GM12875 (cell line): ENCODE results near the gene CD81.

ENCODE experiments used
- H3K4me3 ChIP-seq: one replicate; pipeline ENCODE4 v1.5.1; 2011; ENCODE audit warnings: low read depth, low read length, control low read depth
- TF ChIP-seq, protein P1 (sequence below): IDR thresholded peaks from 2 replicates; pipeline ENCODE4 v1.5.1; 2011; ENCODE audit warnings: low read depth, mild to moderate bottlenecking, control low read depth, inconsistent platforms, low read length, moderate library complexity, borderline replicate concordance; ENCODE audit not compliant: insufficient read depth

CD81 gene

DNA sequence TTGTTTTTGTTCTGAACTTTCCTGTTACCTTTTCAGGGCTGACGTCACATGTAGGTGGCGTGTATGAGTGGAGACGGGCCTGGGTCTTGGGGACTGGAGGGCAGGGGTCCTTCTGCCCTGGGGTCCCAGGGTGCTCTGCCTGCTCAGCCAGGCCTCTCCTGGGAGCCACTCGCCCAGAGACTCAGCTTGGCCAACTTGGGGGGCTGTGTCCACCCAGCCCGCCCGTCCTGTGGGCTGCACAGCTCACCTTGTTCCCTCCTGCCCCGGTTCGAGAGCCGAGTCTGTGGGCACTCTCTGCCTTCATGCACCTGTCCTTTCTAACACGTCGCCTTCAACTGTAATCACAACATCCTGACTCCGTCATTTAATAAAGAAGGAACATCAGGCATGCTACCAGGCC is 19.9 kb downstream of the CD81 start:
- no peak overlapping the region for H3K4me3 ChIP-seq

DNA sequence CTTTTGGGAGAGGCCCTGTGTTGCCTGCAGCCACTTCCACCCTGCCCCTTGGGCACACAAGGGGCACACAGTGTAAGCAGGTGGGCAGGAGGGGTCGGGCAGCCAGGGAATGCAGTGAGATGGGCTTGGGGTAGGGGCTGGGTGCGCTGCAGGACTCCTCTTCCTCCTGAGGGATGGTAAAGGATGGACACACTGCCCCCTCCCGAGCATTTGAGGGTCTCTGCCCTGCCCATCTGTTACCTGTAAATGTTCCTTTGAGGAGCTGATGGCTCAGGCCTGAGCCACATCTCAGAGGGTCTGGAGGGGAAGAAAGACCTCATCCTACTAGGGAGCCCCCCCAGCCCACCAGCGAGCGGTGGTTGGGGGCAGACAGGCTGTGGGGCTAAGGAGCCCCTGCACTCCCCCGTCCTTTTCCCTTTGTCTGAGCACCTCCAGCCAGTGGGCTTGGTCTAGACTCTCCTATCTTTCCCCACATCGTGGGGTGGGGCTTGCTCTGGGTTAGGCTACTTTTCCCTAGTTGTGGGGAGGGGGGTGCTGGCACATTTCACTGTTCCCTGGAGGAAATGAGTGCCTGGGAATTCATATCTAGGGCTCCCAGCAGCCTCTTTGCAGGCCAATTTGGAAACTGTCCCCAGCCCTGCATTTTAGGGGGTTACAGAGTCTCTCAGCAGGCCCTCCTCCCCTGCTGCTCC is 21.7 kb downstream of the CD81 start:
- TF ChIP-seq, protein P1, sequence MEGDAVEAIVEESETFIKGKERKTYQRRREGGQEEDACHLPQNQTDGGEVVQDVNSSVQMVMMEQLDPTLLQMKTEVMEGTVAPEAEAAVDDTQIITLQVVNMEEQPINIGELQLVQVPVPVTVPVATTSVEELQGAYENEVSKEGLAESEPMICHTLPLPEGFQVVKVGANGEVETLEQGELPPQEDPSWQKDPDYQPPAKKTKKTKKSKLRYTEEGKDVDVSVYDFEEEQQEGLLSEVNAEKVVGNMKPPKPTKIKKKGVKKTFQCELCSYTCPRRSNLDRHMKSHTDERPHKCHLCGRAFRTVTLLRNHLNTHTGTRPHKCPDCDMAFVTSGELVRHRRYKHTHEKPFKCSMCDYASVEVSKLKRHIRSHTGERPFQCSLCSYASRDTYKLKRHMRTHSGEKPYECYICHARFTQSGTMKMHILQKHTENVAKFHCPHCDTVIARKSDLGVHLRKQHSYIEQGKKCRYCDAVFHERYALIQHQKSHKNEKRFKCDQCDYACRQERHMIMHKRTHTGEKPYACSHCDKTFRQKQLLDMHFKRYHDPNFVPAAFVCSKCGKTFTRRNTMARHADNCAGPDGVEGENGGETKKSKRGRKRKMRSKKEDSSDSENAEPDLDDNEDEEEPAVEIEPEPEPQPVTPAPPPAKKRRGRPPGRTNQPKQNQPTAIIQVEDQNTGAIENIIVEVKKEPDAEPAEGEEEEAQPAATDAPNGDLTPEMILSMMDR: no peak
- no peak overlapping the region for H3K4me3 ChIP-seq

More for the DNA sequence above, 19.9 kb downstream of the CD81 start:
- TF ChIP-seq, protein P1: no peak

DNA sequence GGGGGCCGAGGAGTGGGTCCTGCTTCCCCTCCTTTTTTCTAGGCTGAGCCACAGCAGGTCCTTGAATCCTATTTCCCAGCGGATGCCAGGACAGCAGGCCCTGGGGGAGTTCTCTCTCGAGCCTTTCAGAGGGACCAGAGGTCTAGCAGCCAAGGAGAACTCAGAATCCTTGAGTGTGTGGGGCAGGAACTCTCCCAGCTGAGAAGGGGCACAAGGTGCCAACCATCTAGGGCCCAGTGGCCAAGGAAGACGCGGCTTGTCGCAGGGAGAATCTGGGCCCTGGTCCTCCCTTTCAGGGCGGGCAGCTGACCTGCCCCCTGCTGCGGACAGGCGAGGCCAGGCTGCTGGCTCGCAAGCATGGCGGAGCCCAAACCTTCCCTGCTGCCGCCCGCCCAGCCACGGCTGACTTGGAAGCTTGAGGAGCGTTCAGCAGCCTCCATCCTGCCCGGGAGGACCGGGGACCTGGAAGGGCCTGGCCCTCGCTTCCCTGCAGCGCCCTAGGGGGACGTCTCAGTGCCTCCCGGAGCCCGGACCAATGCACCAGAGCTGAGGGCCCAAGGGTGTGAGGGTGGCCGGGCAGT is 22.5 kb downstream of the CD81 start:
- TF ChIP-seq, protein P1: no peak

DNA sequence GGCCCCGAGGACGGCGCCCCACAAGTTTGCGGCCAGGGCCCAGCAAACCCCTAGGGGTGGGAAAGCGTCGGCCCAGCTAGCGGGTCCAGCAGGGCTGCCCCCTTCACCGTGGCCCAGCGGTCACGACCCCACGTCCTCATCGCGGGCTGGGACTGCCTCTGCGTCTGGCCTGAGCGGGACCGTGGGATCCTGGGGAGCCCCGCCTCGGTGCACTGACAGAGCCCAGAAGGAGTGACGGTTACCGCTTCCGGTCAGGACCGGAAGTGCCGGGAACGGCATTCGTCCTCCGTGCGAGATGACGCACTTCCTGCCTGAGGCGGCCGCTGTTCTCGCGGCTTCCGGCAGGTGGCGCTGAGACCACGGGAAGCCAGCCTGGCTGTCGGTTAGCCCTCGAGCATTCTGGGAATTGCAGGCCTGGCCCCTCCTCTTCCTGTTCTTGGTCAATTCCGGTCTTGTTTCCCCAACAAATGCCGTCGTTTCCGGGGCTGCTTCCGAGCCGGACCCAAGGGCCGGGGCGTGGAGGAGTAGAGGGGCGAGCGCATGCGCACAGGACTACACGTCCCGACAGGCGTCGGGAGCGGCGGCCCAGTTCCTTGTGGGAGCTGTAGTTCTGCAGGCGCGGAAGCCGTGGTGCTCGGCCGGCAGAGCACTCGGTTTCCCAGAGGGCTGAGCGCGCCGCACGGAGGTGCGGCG is 23.1 kb downstream of the CD81 start, which contains the start of gene TSSC4:
TSSC4 (plus strand) TSS at position 682 of the 693 bp plus-strand sequence. CDS start 1,884 bp downstream, outside the sequence.
- TF ChIP-seq, protein P1: peak; percentile 98
- H3K4me3 ChIP-seq: peak within 1 kb of the TSS; percentile 100

More for the DNA sequence above, 22.5 kb downstream of the CD81 start:
- H3K4me3 ChIP-seq: peak overlapping the region; percentile 82

DNA sequence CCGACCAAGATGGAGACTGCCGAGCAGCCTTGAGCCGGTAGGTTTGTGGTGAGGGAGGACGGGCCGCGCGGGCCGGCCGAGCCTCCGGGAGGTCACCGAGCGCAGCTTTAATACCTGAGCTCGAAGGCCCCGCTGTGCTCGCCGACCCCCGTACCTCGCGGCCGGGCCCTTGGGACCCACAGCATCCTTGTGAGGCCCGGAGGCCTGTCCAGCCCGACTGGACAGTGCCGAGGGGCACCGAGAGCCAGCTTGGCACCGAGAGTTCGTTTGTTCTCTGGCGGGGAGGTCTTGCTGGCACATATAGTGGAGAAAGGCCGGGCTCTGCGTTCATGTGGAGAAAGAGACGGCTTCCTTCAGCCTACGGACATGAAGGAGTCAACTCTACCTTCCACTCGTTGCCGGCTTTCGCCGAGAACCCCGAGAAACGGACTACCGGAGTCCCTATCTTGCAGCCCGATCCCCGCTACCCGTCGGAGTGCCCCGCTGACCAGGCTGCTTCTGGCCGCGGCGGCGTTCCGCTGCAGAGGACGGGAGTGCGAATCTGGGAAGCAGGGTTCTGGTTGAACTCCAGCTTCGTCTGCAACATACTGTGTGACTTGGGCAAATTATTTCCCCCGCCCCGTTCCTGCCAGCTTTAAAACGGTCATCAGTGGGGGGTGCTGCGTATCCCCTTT is 23.8 kb downstream of the CD81 start:
- peak overlapping the region; percentile 100 for H3K4me3 ChIP-seq
- TF ChIP-seq, protein P1: no peak

DNA sequence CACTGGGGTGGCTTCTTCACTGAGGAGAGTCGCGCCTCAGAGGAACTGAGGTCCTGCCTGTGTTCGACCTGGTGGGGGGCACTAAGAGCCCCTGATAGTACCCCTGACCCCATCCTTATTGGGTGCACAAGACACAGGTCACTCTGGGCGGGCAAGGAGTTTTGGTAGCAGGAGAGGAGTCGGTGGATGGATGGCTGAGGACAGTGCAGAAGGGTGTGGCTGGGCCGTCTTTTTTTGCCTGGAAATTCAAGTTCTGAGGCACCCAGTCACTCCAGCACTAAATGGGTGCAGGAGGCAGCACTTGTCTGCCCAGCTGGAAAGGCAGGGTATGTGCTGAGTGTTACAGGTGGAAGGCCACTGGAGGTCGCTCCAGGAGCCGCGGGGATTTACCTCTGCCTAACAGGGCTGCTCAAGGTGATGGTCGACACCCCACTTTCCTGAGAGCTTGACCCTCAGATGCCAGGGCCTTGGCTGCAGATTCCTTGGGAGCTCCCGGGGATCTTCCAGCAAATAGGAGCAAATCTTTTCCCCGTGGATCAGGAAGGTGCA is 24.4 kb downstream of the CD81 start:
- TF ChIP-seq, protein P1: peak; percentile 40; the same call in 1 of the 2 replicates

More for the DNA sequence above, 24.4 kb downstream of the CD81 start:
- H3K4me3 ChIP-seq: peak overlapping the region; percentile 100
